Measurements from ENCODE around the gene FTO.

The FTO gene

DNA sequence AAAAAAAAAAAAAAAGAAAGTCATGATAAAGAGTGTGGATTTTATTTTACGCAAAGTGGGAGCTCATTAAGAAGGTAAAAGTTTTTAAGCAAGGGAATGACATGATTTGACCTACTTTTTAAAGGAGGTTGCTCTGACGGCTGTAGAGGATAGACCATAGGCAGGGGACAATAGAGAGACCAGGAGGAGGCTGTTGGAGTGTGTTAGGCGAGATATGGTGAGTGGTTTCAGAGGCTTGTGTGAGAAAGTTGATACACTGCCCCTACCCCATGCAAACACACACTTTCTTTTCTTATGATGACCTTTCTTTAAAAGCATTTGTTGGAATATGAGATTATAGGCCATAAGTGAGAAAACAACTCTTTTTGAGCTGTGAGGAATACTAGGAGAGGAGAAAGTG lies 82.0 kb downstream of the FTO start:
- no peak for DNase-seq

DNA sequence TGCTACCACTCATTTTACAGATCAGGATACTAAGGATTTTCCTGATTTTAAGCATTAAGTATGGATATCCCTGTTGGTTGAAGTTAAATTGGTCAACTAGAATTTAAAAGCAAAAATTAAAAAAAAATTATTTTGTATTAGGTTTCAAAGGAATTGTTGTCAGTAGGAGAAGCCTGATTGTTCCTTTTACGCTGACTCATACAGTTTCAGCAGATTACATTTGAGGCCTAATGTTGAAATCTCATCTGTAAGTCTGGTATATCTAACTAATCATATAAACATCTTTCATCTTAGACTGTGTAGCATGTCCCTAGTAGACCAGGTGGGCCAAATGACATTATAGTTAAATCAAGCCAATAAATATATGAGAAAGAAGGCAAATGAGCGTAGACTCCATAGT lies 83.5 kb downstream of the FTO start:
- DNase-seq = no peak

DNA sequence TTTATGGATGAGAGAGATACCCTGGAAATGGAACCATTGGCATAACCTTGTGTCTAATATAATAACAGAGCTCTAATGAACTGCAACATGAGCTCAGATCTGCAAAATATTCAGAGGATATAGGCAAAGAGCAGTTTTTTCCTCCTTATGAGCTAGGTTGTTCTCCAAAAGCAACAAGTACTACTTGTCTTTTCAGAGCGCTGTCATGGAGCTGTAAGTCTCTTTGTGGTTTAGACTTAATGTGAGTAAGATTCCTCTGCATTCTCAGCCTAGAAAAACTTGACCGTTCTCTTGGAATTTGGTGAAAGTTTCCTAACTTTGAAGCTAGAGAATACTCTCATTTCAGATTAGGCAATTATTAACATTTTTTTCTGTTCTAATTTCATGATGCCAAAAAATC lies 85.2 kb downstream of the FTO start:
- no peak for DNase-seq

DNA sequence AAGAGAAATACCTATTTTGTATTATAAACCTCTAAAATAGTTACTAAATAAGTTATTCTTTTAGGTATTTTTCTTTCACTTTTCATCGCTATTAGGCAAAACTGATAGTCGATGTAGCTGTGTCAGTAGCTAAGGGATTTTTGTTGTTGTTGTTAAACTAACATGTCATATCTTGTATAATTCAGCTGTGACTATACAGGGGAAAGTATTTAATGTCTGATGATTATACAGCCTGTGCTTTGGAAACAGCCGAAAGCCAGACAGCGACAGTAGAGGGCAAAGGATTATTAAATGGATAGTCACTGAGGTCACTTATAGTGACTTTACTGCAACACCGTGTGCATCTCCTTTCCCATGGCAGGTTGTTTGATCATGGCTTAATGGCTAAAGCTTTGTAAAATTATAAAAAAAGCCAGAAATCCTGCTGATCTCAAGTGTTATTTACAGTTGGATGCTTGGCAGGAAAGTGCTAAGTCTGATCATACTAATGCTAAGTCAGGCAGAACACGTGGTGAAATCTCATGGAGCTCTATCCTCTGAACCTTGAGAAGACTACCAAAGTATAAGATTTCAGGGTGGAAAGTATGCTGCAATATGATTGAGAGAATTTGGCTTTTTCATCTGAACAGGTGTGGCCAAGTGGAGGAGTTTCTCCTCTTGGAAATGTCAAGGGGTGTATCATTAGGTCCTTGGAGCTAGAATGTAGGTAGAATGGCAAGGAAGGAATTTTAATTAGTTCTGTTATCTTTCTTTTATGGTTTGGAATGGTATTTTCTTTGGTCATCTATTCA lies 88.4 kb downstream of the FTO start:
- no peak for DNase-seq

DNA sequence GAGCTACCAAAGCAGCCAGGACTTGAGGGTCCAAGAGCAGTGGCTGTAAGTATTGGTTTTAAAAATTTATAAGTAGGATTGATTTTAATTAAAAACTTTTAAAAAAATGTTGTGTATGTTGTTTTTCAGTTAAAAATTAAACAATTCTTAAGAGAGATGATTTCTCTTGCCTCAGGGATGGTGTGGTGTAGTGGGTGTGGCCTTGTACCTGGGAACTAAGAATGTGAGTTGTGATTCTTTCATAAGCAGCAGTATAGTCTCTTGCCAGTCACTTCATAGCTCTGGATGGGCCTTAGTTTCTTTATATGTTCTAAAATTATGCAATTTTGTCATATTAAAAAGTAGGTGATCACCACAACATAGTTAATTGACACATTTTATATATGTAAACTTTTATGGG lies 99.5 kb downstream of the FTO start:
- DNase-seq = no peak

DNA sequence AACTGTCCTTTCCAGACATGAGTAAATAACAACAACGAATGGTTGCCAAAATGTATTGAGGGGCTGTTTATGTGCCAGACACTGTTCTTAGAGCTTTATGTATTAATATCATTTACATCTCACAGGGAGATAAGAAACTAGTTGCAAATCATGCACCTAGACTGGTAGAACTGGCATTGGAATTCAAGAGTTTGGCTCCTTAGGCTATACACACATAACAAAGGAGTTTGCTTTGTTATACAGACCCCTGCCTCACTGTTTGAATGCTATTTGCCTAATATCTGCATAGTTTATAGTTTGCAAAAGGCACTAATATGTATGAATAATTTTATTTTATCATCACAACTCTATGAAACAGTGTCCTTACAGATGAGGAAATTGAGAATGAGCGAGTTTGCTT lies 100.0 kb downstream of the FTO start:
- no peak for DNase-seq

DNA sequence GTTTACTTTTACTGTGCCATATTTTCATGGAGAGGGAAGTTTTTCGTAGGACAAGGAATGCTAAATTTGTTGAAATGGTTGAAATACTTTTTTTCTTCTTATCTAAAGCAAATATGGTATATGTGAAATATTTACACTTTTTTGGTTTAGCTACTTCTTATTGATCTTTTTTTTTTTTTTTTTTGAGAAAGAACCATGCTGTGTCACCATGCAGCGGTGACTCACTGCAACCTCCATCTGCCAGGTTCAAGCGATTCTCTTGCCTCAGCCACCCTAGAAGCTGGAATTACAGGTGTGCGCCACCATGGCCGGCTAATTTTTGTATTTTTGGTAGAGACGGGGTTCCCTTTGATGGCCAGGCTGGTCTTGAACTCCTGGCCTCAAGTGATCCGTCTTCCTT lies 100.5 kb downstream of the FTO start:
- DNase-seq = peak in 1 of 3 donors; percentile 15

DNA sequence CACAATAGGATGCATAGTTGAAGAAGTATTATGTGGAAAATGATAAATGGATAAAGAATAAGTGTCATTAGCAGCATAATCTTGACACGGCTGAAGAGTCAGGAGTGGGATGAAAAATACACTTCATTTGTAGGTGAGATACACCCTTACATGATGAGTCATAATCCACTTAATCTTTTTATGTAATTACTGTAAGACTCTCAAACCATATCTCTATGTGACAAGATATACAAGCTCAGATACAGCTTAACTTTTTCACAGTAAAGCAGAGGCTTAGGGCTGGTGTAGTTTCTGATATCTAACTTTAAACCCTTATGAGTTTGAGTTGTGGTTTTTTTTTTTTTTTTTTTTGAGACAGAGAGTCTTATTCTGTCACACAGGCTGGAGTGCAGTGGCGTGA lies 101.2 kb downstream of the FTO start:
- no peak for DNase-seq

DNA sequence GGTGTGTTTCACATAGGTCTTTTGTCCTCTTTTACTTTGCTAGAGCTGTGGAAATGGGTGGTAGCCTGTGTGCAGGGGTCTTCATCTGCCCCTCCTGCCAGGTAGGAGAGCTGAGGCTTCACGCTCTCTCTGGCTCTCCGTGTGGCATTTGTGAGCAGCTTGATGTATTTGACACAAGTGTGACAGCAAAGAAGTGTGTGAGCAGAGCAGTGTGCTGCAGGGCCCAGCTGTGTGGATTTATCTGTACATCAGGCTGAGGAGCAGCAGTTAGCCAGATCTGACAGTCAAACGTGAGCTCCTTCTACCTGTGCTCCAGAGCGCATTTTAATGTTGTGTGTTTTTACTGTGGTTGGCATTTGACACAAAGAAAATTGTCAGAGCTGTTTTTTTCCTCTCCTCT lies 101.8 kb downstream of the FTO start:
- no peak for DNase-seq

DNA sequence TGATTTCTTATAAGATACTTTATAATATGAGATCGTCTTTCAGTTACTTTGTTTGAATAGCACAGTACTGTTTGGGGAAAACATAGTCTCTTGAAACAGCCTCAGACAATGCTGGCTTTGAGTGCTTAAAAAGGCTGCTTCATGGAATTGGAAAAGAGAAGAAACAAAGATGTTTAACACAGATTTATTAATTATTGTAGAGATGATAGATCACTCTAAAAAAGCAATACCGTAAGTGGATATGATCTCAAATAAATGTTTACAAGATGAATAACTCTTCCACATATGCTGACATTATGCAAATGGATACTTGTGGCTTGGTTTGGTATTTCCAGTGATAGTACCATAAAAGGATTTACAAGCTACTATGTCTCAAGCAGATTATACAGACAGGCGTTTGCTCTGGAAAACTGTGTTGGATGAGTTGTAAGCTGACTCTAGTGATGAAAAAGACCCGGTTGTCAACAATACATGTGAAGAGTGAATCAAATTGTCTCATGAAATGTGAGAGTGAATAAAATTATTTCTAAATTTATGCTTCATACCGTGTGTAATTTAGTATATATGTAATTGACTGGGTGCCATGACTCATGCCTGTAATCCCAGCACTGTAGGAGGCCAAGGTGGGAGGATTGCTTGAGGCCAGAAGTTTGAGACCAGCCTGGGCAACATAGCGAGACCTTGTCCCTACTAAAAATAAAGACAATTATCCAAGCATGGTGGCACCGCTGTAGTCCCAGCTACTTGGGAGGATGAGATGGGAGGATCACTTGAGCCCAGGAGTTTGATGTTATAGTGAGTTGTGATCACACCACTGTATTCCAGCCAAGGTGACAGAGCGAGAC lies 105.4 kb downstream of the FTO start:
- no peak for DNase-seq

DNA sequence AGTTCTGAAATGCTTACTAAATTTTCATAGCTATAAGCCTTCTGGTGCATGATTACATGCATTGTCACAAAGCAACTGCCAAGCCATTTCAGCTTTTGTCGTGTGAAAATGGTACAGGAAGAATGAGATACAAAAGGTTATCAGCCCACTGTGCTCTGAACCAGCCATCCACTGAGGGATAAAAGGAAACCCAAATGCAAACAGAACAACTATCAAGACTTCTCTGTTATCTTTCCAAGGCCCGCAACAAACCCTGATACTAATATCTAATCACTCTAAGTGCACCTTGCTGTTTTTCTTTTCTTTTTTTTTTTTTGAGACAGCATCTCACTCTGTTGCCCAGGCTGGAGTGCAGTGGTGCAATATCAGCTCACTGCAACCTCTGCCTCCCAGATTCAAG lies 109.0 kb downstream of the FTO start:
- no peak for DNase-seq

DNA sequence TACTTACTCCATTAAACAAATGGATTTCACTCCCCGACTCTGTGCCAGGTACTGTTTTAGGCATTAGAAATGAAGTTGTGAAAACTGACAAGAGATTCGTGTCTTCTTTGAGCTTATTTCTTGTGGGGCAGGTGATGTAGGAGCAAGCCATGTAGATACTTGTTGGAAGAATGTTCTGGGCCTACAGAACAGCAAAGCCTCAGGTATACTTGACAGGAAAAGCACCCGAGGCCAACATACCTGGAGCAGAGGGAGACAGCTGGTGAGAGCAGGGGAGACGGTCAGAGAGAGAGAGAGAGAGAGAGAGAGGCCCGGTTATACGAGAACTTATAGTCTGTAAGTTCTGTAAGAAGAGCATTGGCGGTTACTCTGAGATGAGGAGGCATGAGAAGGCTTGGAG lies 110.8 kb downstream of the FTO start:
- no peak for DNase-seq

DNA sequence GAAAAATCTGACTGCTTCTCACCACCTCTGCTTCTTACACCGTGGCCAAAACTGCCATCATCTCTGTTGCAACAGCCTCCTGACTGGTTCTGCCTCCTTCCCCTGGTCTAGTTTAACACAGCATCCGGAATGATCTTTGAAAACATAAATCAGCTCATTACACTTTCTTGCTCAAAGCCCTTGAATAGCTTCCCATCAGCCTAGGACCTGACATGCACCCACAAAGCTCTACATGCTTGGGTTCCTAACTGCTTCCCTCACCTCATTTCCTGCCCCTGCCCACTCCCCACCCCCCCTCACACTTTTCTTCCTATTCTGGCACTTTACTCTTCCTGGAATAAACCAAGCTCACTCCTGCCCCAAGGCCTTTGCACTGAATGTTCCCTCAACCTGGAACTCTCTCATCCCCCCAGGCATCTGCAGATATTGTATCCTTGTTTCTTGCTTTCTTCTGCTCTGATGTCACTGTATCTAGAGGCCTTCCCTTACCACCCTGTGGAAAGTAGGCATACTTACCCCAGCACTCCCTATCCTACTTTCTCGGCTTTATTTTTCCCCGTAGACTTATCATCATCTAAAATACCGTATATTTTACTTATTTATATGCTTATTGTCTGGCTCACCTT lies 112.4 kb downstream of the FTO start:
- no peak for DNase-seq

DNA sequence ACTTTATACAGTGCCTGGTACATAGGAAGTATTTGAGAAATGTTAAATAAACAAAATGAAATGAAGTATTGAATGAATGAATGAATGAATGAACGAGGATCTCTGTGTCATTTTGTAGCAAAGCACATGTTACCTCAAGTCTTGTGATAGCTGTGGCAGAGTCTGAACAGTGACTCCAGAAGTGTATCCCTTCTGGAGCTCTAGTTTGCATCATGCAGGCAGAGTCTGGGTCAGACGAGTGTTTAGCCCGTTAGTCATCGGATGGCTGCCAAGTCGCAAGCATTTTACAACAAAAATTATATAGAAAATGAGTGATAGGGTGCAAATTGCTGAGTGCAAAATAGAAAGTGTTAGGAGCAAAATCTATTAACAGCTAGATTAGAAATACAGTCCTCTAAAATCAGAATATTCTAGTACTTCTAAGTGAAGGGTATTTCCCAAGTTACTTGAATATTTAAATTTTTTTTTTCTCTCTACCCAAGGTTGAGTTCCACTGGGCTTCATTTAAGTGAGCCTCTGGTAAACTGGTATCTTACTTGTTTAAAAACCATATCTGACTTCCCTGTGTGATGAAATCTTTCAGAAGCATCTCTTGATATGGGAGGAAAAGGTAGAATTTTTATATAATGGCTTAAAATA lies 113.3 kb downstream of the FTO start:
- peak in 1 of 3 donors; percentile 8 for DNase-seq

DNA sequence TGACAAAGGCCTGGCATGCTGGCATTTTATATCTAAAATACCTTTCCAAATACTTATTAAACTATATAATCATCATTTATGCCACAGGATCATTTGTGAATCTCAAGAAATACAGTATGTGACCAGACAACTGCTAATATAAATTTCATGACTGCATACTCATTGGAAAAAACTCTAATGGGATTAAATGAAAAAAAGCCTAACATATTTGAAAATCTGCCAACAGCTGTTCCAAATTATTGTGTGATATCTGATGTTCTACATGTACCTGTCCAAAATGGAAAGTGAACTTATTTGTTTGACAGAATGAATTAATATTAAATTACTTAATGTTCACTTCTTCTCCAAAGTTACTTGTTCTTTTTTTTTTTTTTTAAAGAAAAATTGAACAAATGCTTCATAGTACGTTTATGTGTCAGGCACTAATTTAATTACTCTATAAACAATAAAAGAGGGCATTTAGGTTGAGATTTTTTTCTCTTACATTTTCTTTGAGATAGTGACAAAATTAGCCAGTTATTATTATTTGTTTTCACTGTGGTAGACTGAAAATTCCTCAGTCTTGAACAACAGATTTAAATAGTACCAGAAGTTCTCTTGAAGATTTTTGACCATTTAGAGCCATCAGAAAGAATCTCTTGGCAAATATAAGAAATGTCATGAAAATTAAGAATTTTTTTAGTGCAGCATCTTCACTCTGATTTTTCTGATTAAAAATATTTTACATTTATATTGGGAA lies 114.0 kb downstream of the FTO start:
- no peak for DNase-seq

DNA sequence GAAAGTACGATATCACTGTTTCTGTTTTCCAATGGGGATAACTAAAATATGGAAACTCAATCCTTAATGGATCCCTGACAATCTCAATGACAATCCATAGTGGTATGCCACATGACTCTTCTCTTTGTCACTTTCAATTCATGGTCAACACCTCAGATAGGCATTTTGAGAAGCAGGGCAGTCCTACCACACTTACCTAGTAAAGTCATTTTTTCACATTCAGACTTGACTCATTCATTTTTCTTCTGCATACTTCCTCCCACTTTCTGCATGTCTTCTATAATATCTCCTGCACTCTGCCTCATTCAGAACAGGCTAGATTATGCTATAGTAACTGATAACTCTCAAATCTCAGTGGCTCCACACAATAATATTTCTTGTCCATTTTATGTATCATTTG lies 117.5 kb downstream of the FTO start:
- DNase-seq = no peak

DNA sequence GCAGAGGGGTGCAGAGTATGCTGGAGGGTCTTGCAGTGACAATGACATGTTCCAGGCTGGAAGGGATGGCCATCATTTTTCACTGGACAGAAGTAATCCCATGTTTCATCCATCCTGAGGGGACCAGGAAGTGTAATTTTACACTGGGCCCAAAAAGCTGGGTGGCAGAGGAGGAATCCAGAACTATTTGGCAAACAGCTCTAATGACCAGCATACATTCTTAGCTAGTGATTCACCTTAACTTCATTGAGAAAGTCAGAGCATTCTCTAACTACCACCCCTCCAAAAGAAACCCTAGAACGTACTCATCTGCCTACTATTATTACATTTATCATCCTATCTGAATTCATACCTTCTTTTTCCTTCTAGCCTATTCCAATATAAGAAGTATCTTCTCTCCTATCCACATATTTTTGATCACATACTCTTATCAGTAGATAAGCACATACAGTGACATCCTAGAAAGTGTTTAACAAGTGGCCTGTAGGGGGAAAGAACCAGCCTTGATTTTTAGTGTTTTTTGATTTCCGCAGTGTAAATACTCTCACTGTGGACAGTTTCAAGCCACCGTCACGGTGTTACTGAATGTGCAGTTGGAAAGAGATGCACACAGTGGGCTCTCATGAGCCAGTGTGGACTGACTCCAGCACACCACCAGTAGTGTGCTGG lies 118.1 kb downstream of the FTO start:
- DNase-seq = no peak

DNA sequence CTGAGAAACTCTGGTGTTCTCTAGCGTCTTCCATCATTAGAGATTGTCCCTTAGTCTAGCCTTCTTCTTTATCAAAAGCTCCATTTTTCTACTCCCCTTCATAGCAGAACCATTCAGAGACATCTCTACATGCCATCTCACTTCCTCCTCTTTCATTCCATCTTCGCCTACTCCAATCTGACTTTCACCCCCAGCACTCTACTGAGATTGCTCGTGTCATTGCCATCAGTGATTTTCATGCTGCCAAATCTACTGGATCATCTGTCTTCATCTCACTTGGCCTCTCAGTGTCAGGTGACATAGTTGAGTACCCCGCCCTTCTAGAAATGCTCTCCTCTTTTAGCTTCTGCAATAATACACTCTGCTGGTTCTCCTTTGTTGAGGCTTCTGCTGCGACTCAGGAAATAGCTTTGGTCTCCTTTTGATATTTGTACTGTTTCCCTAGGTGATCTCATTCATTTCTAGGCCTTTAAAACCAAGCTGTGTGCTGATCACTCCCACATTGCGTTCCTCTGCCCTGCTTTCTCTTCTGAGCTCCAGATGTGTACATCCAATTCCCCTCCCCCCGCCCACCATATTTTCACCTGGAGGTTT lies 119.1 kb downstream of the FTO start:
- peak in 2 of 3 donors; percentile 20 to 44 for DNase-seq

DNA sequence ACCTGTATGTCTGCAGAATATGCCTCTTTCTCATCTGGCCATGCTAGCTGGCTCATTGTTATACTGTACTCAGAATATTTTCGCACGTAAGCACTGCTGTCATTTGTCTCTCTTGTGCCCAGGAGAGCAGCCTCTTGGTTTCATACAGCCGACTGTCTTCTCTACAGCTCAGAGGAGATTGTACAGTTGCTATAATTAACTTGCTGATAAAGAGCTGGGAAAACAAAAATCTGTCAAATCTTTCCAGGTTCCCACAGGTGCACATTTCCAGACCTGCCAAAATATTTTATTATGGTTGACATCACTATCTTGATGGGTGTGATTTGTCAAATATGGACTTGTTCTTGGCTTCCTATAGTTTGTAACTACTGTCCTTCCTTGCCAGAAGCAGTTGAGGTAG lies 122.7 kb downstream of the FTO start:
- no peak for DNase-seq

DNA sequence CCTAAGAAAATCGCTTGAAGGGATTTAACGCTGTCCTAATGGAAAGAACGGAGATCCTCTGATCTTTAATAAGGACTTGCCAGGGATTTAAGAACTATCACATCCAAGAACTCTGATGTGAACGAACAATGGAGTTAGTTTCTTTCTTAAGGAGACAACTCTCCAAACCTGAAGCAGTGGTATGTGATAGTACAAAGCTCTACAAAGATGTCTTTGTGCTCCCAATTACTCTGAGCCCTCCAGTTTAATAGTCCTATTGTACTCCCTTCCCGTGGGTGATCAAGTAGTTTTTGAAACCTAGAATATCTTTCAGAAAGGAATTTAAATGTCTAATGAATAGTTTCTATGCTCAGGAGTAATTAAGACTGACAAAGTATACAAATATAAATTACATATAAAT lies 123.8 kb downstream of the FTO start:
- DNase-seq = no peak

DNA sequence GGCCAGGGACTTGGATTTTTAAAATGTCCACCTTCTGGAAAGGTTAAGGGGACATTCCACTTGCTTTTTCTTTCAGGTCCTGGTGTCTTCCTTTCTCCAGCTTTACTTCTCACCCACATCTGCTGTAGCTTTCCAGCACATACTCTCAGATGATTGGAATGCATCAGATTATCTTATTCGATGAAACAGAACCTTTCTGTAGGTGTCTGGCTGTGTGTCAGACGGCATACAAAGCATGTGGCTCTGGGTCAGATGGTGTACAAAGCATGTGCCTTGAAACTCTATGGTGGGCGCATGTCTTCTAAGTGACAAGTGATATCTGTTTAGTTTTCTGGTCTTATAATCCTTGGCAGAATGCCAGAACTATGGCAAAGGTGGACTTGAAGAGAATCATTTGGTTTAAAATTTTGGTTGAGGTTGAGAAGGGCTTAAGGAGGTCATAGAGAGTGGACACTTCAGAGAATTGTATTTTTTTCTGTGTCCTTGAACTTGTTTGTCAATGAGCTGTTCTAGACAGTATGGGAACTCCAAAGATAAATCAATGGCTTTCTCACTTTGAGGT lies 125.3 kb downstream of the FTO start:
- no peak for DNase-seq

Measured in suppressor macrophage treated with lipopolysaccharide for 1 hour (primary cell).